ENCODE results near the gene IFI27L2.

DNA sequence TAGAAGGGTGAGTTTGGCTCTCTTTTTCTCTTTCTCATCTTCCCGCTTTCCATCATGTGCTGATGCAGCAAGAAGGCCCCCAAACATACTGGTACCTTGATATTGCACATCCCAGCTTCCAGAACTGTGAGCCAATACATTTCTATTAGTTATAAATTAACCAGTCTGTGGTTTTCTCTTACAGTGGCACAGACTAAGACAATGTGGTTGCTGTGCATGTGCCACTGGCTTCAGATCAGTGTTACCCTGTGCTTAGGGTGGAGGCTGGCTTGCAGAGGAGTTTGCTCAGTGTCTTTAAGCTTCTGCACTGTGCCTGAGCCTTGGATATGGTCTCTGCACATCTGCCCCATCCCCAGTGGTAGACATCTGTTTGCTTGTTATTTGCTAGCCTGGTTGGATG, 5.5 kb downstream of the IFI27L2 start:
- TF ChIP-seq, protein P1, sequence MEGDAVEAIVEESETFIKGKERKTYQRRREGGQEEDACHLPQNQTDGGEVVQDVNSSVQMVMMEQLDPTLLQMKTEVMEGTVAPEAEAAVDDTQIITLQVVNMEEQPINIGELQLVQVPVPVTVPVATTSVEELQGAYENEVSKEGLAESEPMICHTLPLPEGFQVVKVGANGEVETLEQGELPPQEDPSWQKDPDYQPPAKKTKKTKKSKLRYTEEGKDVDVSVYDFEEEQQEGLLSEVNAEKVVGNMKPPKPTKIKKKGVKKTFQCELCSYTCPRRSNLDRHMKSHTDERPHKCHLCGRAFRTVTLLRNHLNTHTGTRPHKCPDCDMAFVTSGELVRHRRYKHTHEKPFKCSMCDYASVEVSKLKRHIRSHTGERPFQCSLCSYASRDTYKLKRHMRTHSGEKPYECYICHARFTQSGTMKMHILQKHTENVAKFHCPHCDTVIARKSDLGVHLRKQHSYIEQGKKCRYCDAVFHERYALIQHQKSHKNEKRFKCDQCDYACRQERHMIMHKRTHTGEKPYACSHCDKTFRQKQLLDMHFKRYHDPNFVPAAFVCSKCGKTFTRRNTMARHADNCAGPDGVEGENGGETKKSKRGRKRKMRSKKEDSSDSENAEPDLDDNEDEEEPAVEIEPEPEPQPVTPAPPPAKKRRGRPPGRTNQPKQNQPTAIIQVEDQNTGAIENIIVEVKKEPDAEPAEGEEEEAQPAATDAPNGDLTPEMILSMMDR (IDR thresholded peaks at IDR 0.05; ENCODE audit: low read depth, low read length): no peak
- TF ChIP-seq EZH2phosphoT487 (IDR thresholded peaks at IDR 0.05; ENCODE audit: low read depth): no peak

All from OCI-LY3 (cell line).